Fibroblast of pulmonary artery (primary cell): ENCODE results near the gene MYO1D.

Source experiments
- DNase-seq: peaks from one replicate; pipeline ENCODE4 v3.0.0-alpha.2; 2010; ENCODE audit warnings: low read depth
- H3K4me3 ChIP-seq: replicated peaks from 2 replicates; pipeline ENCODE4 v1.5.1; 2011; ENCODE audit warnings: low read depth, mild to moderate bottlenecking, control low read depth, low read length, moderate library complexity
- TF ChIP-seq, protein P1 (sequence below): IDR thresholded peaks from 2 replicates; pipeline ENCODE4 v1.5.1; 2011; ENCODE audit warnings: mild to moderate bottlenecking, control low read depth, low read length, inconsistent platforms; ENCODE audit errors: missing control alignments

Gene MYO1D

DNA sequence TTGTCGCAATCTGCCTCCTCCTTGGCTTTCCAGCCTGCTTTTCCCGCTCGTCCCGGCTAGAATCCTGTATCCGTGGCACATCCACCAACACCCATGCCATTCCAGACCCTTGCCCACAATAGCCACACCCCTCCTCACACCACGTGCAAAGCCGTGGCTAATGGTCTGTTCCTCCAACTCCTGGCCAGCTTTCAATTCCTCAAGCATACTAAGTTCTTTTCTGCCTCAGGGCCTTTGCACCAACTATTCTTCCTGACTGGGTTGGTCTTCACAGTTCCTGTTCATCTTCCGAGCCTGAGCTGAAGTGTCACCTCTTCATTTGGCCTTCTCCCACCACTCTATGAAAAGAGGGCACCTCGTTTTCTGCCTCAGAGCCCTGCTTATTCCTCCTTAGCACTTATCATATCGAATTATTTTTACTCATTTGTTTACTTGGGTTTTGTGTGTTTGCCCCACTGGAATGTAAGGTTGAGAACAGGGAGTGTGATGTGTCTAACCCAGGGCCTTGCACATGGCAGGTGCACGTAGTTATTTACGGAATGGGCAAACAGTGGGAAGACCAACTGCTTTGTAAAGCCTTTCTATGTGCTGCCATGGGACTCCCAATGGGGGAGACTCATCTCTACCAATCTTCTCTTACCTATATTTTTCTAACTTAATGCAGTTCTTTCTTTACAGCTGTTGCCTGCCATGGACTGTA, 321.2 kb downstream of the MYO1D start:
- no peak for DNase-seq
- H3K4me3 ChIP-seq: no peak overlapping the region
- TF ChIP-seq, protein P1, sequence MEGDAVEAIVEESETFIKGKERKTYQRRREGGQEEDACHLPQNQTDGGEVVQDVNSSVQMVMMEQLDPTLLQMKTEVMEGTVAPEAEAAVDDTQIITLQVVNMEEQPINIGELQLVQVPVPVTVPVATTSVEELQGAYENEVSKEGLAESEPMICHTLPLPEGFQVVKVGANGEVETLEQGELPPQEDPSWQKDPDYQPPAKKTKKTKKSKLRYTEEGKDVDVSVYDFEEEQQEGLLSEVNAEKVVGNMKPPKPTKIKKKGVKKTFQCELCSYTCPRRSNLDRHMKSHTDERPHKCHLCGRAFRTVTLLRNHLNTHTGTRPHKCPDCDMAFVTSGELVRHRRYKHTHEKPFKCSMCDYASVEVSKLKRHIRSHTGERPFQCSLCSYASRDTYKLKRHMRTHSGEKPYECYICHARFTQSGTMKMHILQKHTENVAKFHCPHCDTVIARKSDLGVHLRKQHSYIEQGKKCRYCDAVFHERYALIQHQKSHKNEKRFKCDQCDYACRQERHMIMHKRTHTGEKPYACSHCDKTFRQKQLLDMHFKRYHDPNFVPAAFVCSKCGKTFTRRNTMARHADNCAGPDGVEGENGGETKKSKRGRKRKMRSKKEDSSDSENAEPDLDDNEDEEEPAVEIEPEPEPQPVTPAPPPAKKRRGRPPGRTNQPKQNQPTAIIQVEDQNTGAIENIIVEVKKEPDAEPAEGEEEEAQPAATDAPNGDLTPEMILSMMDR: no peak

DNA sequence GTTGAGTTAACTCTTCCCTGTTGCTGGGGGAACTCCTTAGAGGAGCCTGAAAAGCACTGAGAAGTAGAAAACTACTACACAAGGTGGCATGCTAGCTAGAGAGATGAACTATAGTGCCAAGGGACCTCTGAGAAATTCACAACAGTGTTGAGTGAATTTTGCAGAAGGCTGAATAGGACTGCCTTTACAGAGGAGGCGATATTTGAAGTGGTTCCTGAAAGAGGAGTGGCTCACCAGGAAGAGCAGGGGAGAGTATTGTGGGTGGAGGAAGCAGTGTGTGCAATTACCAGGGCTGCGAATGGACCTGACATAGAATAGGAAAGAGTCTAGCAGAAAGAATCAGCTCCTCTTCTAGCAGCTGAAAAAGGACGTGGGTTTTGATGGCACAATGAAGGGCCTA, 323.8 kb downstream of the MYO1D start:
- no peak for DNase-seq
- no peak overlapping the region for H3K4me3 ChIP-seq
- TF ChIP-seq, protein P1: no peak

DNA sequence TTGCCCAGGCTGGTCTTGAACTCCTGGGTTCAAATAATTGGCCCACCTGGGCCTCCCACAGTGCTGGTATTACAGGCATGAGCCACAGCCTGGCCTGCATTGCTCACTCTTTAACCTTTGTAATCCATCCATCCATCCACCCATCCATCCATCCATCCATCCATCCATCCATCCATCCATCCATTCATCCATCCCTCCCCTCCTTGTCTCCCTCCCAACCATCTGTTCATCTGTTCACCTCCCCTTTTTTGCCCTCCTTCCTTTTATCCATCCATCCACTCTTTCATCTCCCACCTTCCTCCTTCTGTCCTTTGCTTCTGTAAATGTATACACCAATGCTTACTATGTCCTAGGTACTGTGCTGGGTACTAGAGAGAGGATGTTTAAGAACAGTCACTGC, 324.6 kb downstream of the MYO1D start:
- TF ChIP-seq, protein P1: no peak
- H3K4me3 ChIP-seq: no peak overlapping the region
- no peak for DNase-seq

DNA sequence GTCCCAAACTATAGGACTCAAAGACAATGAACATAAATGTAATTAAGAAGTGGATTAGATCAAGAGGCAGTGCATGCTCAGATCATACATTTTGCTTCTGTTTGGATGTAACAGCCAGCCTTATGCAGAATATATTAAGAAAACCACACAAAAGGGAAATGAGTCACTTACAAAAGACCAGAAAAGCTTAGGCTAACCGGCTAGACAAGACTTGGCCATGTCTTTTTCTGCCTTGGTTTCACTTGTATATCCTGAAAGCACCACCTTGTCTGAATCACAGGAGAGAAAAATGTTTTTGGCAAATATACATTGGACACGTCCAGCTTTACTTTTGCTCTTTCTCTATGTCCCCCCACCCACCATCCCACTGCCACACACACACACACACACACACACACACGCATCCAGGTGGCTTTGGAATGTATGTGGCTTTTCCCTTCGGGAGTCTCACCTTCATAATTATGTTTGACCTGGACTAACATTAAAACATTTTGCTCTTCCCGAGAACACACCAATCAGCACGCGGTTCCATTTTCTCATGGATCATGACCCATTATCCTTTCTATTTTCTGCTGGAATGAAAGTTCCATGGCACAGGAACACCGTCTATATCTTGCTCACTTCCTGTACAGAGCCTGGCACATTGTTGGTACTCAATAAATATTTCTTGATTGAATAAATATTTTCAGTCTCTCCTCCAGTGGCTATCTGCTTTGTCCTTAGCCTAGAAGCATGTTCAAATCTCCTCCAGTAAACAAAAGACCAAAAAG, 325.6 kb downstream of the MYO1D start:
- TF ChIP-seq, protein P1: no peak
- DNase-seq: peak; percentile 35
- H3K4me3 ChIP-seq: no peak overlapping the region

DNA sequence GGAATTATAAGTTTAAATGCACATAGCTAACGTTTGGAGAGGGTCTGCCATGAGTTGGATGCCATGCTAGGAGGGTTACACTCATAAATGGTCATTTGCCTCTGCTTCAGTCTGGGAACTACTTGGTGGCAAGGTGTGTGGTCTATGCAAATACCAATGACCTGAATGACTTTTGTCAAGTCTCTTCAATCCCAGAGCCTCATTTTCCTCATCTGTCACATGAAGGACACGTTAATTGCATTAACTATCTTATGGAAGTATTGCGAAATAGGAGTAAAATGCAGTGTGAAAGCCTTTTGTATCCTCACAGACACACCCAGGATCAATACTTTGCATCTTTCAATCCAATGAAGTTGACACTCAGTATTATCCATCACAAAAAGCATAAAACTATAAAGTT, 327.4 kb downstream of the MYO1D start:
- no peak for DNase-seq
- TF ChIP-seq, protein P1: no peak
- no peak overlapping the region for H3K4me3 ChIP-seq

DNA sequence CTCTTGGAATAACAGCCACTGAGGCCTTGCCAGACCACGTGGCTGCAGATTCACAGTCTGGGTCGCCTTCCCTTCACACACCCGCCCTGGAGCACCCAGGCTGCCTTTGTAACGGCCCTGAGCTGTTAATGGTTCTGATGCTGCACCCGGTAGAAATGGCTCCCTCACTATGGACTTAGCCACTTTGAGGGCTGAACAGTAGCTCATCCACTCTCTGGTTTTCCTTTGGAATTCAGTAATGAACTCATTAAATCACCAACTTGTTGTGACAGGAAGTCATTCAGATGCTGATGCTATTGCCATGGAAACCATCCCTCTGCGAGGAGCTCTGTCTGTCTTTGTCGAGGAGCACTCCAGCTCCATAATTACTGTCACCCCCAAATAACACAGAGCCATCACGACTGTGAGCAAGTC, 330.9 kb downstream of the MYO1D start:
- TF ChIP-seq, protein P1: no peak
- H3K4me3 ChIP-seq: no peak overlapping the region
- no peak for DNase-seq
